ENCODE results near the gene NACC2.

DNA sequence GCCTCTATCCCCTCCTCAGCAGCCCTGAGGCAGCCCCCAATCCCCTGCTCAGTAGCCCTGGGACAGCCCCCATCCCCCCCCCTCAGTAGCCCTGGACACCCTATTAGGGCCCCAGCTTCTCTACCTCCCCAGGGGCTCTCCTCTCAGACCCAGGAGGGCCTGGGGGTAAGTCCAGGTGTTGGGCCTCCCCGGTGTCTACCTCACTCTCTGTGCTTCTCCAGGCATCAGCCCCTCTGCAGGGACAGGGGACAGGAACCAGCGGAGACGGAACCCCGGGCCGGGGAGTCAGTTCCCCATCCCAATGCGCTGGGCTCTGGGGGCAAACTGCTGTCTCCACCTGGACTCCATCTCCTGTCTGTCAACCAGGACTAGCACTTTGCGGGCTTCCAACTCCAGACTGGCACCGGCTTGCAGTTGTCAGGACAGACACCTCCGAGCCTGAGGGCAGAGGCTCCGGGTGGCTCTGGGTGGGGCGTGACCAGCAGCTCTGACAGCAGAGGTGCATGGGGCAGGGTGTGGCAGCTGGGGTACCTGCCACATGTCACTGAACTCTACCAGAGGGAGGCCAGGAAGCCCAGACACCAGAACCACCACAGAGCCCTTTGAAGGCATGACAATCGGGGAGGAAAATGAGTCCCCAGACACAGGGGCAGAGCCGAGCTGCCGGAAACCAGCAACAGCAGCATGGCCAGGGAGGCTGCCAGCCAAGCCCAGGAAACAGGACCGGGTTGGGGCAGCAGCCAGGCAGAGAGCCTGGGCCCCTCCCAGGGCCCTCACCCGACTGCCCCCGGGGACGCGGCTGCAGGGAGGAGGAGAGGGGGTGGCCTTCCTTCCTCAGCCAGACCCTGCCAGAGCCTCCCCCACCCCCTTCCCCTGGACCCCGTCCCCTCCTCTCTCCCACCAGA is 116.2 kb downstream of the NACC2 start:
- TF ChIP-seq POLR2A (IDR thresholded peaks at IDR 0.05; ENCODE audit: low read depth, low read length) = no peak
- no peak for TF ChIP-seq FOS (IDR thresholded peaks at IDR 0.05; ENCODE audit: borderline replicate concordance, insufficient read depth, low read length)
- TF ChIP-seq, protein P1, sequence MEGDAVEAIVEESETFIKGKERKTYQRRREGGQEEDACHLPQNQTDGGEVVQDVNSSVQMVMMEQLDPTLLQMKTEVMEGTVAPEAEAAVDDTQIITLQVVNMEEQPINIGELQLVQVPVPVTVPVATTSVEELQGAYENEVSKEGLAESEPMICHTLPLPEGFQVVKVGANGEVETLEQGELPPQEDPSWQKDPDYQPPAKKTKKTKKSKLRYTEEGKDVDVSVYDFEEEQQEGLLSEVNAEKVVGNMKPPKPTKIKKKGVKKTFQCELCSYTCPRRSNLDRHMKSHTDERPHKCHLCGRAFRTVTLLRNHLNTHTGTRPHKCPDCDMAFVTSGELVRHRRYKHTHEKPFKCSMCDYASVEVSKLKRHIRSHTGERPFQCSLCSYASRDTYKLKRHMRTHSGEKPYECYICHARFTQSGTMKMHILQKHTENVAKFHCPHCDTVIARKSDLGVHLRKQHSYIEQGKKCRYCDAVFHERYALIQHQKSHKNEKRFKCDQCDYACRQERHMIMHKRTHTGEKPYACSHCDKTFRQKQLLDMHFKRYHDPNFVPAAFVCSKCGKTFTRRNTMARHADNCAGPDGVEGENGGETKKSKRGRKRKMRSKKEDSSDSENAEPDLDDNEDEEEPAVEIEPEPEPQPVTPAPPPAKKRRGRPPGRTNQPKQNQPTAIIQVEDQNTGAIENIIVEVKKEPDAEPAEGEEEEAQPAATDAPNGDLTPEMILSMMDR (IDR thresholded peaks at IDR 0.05; ENCODE audit: extremely low read depth in 1 of 2, insufficient read depth in 1 of 2, low read depth in 1 of 2, low read length in 2 of 2) = no peak
- TF ChIP-seq EZH2 (IDR thresholded peaks at IDR 0.05; ENCODE audit: borderline replicate concordance, low read depth, low read length, severe bottlenecking) = no peak
- no peak for TF ChIP-seq POLR2AphosphoS5 (IDR thresholded peaks at IDR 0.05; ENCODE audit: insufficient read depth, low read depth, low read length)
